ENCODE data around the gene OR13C3.
"Not testable (repeated sequence)": the region's sequence is repeated elsewhere in the genome, so short reads cannot be mapped to it uniquely, and the experiment has no call there.

Gene OR13C3

GRCh38 chr9:104556830-104557634 lies 20.4 kb upstream of the OR13C3 start:
- no peak for TF ChIP-seq CTCF (IDR thresholded peaks at IDR 0.05)
- no peak for TF ChIP-seq ZFX (IDR thresholded peaks at IDR 0.05; ENCODE audit: borderline replicate concordance)
- H3K27ac ChIP-seq: no peak overlapping the region

GRCh38 chr9:104555521-104555920 lies 18.9 kb upstream of the OR13C3 start:
- no peak for TF ChIP-seq CTCF (IDR thresholded peaks at IDR 0.05)
- no peak for TF ChIP-seq ZFX (IDR thresholded peaks at IDR 0.05; ENCODE audit: borderline replicate concordance)
- H3K27ac ChIP-seq: no peak overlapping the region

- H3K27ac ChIP-seq: no peak overlapping the region
- TF ChIP-seq CTCF (IDR thresholded peaks at IDR 0.05) (no peak), ZFX (IDR thresholded peaks at IDR 0.05; ENCODE audit: borderline replicate concordance) (no peak)
Observed at GRCh38 chr9:104553261-104553660, 16.6 kb upstream of the OR13C3 start.

- no peak overlapping the region for H3K27ac ChIP-seq
- TF ChIP-seq ZFX (IDR thresholded peaks at IDR 0.05; ENCODE audit: borderline replicate concordance) (no peak), CTCF (IDR thresholded peaks at IDR 0.05) (no peak)
Observed at GRCh38 chr9:104544644-104545043, 8.0 kb upstream of the OR13C3 start.

GRCh38 chr9:104539275-104539674 lies 2.6 kb upstream of the OR13C3 start:
- no peak overlapping the region for H3K27ac ChIP-seq
- TF ChIP-seq ZFX (IDR thresholded peaks at IDR 0.05; ENCODE audit: borderline replicate concordance): no peak
- TF ChIP-seq CTCF (IDR thresholded peaks at IDR 0.05): no peak

GRCh38 chr9:104527109-104527508 lies 9.5 kb downstream of the OR13C3 start, which contains the start of gene OR13C4:
OR13C4 (minus strand) TSS chr9:104527209; CDS start chr9:104527209, 0 bp downstream.
- H3K27ac ChIP-seq: no peak within 1 kb of the TSS
- TF ChIP-seq CTCF (IDR thresholded peaks at IDR 0.05) (no peak), ZFX (IDR thresholded peaks at IDR 0.05; ENCODE audit: borderline replicate concordance) (no peak)

GRCh38 chr9:104520241-104520640 lies 16.4 kb downstream of the OR13C3 start:
- H3K27ac ChIP-seq: not testable (repeated sequence)
